Gastrocnemius medialis (tissue), 4 donors: Measurements from ENCODE around the gene EML3.

ENCODE experiments used
- CTCF ChIP-seq, 5 experiments: fragments of 450-650 bp in 3 of 5; fragments of 200-600 bp in 2 of 5; sonication (generic) in 2 of 5; IDR thresholded peaks in 4 of 5; conservative IDR thresholded peaks in 1 of 5; 1 replicate in 4 of 5; 2 replicates in 1 of 5; pipeline ENCODE4 v1.5.1; 2016 to 2019; ENCODE audit warnings: antibody characterized with exemption in 5 of 5, mild to moderate bottlenecking in 3 of 5, moderate library complexity in 3 of 5
- POLR2A ChIP-seq, 2 donors: fragments of 450-650 bp; IDR thresholded peaks; one replicate each; pipeline ENCODE4 v1.6.1; 2017; ENCODE audit warnings: antibody characterized with exemption in 2 of 2, mild to moderate bottlenecking in 2 of 2, moderate library complexity in 2 of 2

DNA sequence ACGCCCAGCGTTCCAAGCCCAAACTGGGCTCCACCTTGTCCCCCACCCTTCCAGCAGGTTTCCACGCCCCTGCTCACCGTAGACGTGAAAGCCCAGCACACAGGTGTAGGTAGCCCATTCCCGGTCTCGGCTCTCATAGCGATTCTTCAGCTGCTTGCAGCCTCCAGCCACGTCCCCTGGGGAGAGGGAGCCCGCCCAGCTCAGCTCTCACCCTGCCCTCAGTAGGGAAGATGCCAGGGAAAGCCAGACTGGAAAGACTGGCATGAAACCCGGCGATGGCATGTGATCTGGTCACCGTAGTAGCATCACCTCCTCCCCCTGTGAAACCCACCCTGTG, 9.5 kb downstream of the EML3 start:
- no peak for TF ChIP-seq POLR2A (IDR thresholded peaks at IDR 0.05)
- TF ChIP-seq CTCF (IDR thresholded peaks at IDR 0.05 in 4 of 5, conservative IDR thresholded peaks at IDR 0.05 in 1 of 5): no peak
